Amygdala (tissue), 56 donors: Measurements from ENCODE around the gene IRF6.
A peak's percentile ranks its signal among the peaks of the same experiment; 100 is the strongest.

Source experiments
- DNase-seq, 56 donors: peaks; one replicate each; lab custom pipeline; 2025; lab: John Stamatoyannopoulos, UW

The IRF6 gene

GRCh38 chr1:209791920-209792319, 14.0 kb downstream of the IRF6 start:
- no peak for DNase-seq

- DNase-seq: no peak
These were observed 15.4 kb downstream of the IRF6 start for GRCh38 chr1:209790286-209791193.

DNA sequence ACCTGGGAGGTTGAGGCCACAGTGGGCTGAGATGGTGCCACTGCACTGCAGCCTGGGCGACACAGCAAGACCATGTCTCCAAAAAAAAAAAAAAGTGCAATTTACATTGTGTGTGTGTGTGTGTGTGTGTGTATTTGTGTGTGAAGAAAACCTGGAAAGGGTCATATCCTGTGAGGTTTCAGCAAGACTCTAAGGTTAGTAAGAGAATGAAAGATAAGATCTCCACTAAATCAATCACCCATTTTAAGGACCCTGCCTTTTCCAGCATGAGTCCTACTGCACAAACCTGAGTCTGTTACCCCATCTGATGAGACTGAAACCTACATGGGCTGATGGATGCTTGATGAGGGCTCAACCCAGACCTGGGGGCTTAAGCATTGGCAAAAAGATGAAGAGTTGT, 16.7 kb downstream of the IRF6 start:
- DNase-seq: no peak

GRCh38 chr1:209787551-209787950, 18.4 kb downstream of the IRF6 start:
- DNase-seq: peak in 4 of 56 donors; percentile 11 to 34 (median 21)

DNA sequence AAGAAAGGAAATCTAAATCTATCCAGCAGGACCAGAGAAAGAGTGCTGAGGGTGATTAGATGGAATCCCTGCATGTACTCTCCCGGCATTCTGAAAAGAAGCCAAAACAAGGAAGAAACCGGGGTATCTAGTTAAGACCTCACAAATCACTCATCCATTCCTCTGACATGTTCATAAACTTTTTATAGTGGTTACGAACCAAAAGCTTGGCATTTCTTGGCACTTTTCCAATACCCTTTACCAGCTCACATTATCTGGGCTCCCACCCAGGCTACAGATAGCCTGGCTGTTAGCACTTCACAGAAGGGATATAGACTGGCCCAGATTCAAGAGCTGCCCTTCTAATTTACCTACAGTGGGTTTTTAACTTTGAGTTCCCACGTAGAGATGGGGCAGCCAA, 19.8 kb downstream of the IRF6 start:
- no peak for DNase-seq

DNA sequence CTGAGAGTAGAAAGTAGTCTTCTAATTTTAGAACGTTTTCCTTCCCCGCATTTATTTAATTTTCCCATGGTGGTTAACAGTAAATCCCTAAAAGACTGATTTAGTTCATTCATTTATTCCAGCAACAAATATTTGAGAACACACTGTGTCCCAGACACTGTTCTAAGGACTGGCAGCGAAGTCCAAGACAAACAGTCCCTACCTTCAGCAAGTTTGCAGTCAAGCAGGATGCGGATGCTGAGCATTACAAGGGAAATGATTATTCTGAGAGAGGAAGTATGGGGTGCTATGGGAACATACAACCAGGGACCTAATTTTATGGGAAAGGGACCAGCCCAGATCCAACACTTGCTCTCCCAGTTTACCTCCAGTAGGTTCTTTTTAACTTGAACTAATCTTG, 20.4 kb downstream of the IRF6 start:
- no peak for DNase-seq

GRCh38 chr1:209784265-209785169, 21.4 kb downstream of the IRF6 start, which contains the start of gene C1orf74:
C1orf74 (minus strand) TSS chr1:209784559; CDS start chr1:209783634, 925 bp downstream.
- peak; percentile 75 to 99 (median 96) for DNase-seq

- DNase-seq: no peak
These were observed 22.6 kb downstream of the IRF6 start for GRCh38 chr1:209783386-209783785.

GRCh38 chr1:209780268-209780667, 25.7 kb downstream of the IRF6 start:
- DNase-seq: no peak

GRCh38 chr1:209778102-209778501, 27.8 kb downstream of the IRF6 start:
- DNase-seq: no peak

DNA sequence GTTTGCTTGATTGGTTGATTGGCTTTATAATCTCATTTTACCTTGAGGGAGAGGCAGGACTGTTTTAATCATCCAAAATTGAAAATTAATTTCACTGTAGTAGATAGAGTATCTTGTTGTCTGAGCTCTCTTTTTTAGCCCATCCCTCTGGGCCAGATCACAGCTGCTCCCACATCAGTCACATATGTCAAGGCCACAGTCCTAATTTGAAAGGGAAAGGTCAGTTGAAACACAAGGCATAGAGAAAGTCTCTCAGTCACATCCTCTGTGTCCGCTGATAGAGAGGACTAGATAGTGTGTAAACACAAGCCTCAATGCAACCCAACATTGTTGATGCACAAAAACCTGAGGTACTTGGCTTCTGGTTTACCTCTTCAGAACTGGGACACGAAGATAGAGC, 28.4 kb downstream of the IRF6 start:
- DNase-seq: no peak

GRCh38 chr1:209775678-209776077, 30.3 kb downstream of the IRF6 start:
- no peak for DNase-seq

- DNase-seq: no peak
These were observed 31.4 kb downstream of the IRF6 start for GRCh38 chr1:209774592-209774991.

GRCh38 chr1:209772126-209772525, 33.8 kb downstream of the IRF6 start:
- no peak for DNase-seq

DNA sequence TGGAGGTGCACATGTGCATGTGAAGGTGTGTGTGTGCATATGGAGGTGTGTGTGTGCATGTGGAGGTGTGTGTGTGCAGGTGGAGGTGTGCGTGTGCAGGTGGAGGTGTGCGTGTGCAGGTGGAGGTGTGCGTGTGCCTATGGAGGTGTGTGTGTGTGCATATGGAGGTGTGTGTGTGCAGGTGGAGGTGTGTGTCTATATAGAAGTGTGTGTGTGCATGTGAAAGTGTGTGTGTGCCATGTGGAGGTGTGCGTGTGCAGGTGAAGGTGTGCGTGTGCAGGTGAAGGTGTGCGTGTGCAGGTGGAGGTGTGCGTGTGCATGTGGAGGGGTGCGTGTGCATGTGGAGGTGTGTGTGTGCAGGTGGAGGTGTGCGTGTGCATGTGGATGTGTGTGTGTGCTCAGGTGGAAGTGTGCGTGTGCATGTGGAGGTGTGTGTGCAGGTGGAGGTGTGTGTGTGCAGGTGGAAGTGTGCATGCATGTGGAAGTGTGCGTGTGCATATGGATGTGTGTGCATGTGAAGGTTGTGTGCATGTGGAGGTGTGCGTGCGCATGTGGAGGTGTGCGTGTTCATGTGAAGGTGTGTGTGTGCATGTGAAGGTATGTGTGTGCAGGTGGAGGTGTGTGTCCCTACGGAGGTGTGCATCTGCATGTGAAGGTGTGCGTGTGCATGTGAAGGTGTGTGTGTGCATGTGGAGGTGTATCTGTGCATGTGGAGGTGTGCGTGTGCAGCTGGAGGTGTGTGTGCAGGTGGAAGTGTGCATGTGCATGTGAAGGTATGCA, 35.1 kb downstream of the IRF6 start:
- DNase-seq: no peak

GRCh38 chr1:209769971-209770370, 36.0 kb downstream of the IRF6 start:
- no peak for DNase-seq

DNA sequence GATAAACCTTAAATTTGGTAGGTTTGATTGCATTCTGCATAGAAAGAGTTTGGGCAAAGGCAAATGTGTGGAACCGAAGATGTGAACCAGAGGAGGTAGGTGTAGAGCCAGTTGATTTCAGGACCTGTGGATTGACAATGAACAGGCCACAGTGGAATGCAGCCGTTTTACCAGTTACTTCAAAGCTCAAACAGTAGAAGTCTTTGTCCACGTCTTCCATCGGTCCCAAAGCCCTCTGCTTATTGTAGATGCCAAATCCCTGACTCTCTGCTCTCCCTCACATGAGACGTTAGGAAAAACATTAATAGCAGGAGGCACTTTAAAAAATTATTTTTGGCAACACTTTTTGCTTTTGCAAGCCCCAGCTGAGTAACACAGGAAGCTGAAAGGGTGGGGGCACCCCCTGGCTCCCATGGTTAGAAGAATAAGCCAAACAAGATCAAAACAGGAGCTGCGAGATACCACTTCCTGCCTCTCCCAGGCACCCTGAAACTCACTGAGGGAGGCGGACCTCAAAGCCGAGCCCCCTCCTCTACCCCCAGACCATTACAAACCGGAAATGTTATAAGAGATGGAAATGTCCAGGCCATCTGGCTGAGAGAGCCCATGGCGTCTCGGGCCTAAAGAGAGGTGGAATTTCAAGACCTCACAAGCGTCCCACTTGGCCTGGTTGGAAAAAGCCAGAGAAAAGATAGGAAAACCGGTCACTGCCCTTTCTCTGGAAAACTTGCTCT, 36.6 kb downstream of the IRF6 start:
- peak in 7 of 56 donors; percentile 2 to 36 (median 9) for DNase-seq

DNA sequence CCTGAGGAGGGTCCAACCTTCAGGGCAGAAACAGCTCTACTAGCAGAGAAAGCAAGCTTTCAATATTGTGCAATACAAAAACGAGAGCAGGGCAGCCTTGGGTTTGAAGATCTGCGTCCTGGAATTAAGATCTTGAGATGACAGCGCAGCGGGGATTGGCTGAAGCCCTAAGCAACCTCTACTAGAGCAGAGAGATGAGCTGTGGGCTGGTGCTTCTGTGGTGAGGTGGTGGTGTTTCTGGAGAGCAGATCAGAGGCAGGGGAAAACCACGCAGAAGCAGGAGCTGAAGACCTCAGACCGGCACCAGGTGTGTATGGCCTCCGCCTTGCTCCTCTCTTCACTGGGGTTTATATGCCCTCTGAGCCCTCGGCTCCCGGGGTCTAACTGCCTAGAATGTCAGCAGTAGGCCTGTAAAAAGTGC, 37.6 kb downstream of the IRF6 start:
- DNase-seq: no peak

DNA sequence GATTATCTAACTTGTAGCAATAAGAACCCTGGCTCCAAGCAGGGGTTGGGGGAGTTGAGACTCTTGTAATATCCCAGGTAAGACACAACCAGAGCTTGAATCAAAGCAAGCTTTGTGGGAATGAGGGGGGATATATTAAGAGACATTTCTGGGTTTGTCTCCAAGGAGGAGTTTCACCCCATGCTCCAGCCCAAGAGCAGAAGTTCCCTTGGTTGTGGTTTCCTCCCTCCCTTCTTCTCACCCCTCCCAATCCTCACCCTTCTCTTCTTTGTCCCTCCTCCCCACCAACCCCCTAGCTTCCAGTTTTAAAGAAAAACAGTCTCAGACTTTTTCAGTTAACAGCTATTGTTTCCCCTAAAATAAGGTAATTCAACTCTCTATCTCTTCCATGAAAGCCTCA, 38.2 kb downstream of the IRF6 start:
- no peak for DNase-seq

DNA sequence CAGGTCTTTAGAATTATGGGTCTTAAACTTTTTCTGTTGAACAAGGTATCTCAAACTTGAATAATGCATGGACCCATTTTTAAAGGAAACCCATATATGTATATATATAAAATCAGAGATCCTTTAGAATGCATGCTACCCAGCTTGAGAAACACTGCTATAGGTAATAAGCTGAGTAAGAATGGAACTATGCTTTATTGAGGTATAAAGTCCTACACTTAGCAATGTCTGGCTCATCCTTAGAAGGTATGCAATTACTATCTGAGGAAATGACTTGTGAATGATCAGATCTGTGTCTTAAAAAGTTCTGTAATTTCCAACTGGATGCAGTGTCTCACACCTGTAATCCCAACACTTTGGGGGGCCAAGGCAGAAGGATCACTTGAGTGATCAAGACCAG, 38.8 kb downstream of the IRF6 start:
- DNase-seq: no peak
